A673 (cell line): ENCODE results near the gene SLC1A7.

Experiments used
- CTCF ChIP-seq: fragments of 300-800, 200-600 bp; sonication (generic); conservative IDR thresholded peaks from 2 replicates; pipeline ENCODE4 v1.5.1; 2017; ENCODE audit warnings: low read depth, mild to moderate bottlenecking, antibody characterized with exemption, low read length, moderate library complexity, mixed read lengths
- EZH2 ChIP-seq: fragments of 200-600 bp; sonication (generic); IDR thresholded peaks from 2 replicates; pipeline ENCODE4 v1.6.1; 2017; ENCODE audit warnings: borderline replicate concordance, low read depth, mild to moderate bottlenecking, mixed read lengths, antibody characterized with exemption, low read length; ENCODE audit not compliant: poor library complexity, severe bottlenecking

- TF ChIP-seq CTCF, result no peak
- no peak for TF ChIP-seq EZH2
Observed at GRCh38 chr1:53128401-53128800, 14.0 kb downstream of the SLC1A7 start.
